OCI-LY3 (cell line): Measurements from ENCODE around the gene METTL21C.

Experiments
- H2AFZ ChIP-seq: fragments of 200-600, 300-600 bp; shearing (Covaris generic); 2 replicates; pipeline ENCODE4 v1.6.0; 2014; ENCODE audit warnings: antibody characterized with exemption, low read depth, low read length
- H3K27ac ChIP-seq: fragments of 200-600, 300-600 bp; sonication (generic); 2 replicates; pipeline ENCODE4 v1.5.1; 2014; ENCODE audit warnings: mild to moderate bottlenecking, low read length, moderate library complexity, mixed read lengths
- H3K27me3 ChIP-seq: fragments of 200-600, 300-600 bp; sonication (generic); 2 replicates; pipeline ENCODE4 v1.6.1; 2014; ENCODE audit warnings: low read depth, low read length, mixed read lengths
- H3K36me3 ChIP-seq: fragments of 200-600, 300-600 bp; sonication (generic); replicated peaks from 2 replicates; pipeline ENCODE3; 2014; ENCODE audit warnings: low read depth, low read length, mixed read lengths
- H3K4me1 ChIP-seq: fragments of 300-600, 200-600 bp; sonication (generic); 2 replicates; pipeline ENCODE4 v1.6.1; 2014; ENCODE audit warnings: low read length, mixed read lengths
- H3K4me2 ChIP-seq: fragments of 200-600, 300-600 bp; sonication (generic); 2 replicates; pipeline ENCODE4 v1.6.1; 2014; ENCODE audit warnings: low read length, mixed read lengths
- H3K4me3 ChIP-seq: fragments of 300-600, 200-600 bp; sonication (generic); 2 replicates; pipeline ENCODE4 v1.5.1; 2014; ENCODE audit warnings: antibody characterized with exemption, mild to moderate bottlenecking, low read length, moderate library complexity
- H3K79me2 ChIP-seq: fragments of 300-600, 200-600 bp; shearing (Covaris generic); 2 replicates; pipeline ENCODE4 v1.6.1; 2014; ENCODE audit warnings: mild to moderate bottlenecking, low read length, mixed read lengths
- H3K9ac ChIP-seq: fragments of 300-600, 200-600 bp; shearing (Covaris generic); 2 replicates; pipeline ENCODE4 v1.6.0; 2014; ENCODE audit warnings: mild to moderate bottlenecking, low read length, moderate library complexity
- H3K9me3 ChIP-seq: fragments of 200-600, 300-600 bp; shearing (Covaris generic); 2 replicates; pipeline ENCODE4 v1.6.1; 2014; ENCODE audit warnings: low read length, mixed read lengths; ENCODE audit not compliant: insufficient read depth
- H4K20me1 ChIP-seq: fragments of 200-600, 300-600 bp; sonication (generic); 2 replicates; pipeline ENCODE4 v1.6.1; 2016; ENCODE audit warnings: low read length, mixed read lengths; ENCODE audit not compliant: insufficient read depth
- EZH2phosphoT487 ChIP-seq: fragments of 200-600 bp; shearing (Covaris generic); IDR thresholded peaks from 2 replicates; pipeline ENCODE4 v1.6.1; 2018; ENCODE audit warnings: antibody characterized with exemption, mixed run types, low read depth
- TF ChIP-seq, protein P1 (sequence below): fragments of 200-600, 300-600 bp; sonication (generic); IDR thresholded peaks from 2 replicates; pipeline ENCODE4 v1.5.1; 2014; ENCODE audit warnings: antibody characterized with exemption, low read length, low read depth

Gene METTL21C

DNA sequence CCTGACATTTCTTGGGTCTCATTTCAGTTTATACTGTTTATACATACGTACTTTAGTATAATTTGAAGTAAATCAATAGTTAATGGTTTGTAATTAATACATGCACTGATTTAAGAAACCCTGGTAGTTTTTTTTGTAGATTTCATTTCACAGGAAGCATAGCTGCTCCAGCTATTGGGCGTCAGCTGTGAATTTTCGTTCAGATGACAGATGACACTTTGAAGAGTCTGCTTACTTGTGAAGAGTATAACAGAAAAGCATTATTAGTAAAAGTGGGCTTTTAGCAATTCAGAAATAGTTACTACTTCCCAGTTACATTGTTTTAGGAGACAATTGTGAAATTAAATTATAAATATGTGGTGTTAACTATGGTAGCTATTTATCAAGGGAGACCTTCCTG lies 44.4 kb downstream of the METTL21C start:
- Histone ChIP-seq H4K20me1 (no peaks in the 10 kb centered on the region), H3K36me3 (peaks cover 74% of the 10 kb centered on the region), H2AFZ (no peak overlapping the region), H3K27ac (no peak overlapping the region), H3K9me3 (no peaks in the 10 kb centered on the region), H3K4me2 (no peak overlapping the region), H3K79me2 (no peaks in the 10 kb centered on the region), H3K27me3 (no peaks in the 10 kb centered on the region), H3K4me1 (no peaks in the 10 kb centered on the region), H3K4me3 (no peak overlapping the region), H3K9ac (no peak overlapping the region)
- TF ChIP-seq, protein P1, sequence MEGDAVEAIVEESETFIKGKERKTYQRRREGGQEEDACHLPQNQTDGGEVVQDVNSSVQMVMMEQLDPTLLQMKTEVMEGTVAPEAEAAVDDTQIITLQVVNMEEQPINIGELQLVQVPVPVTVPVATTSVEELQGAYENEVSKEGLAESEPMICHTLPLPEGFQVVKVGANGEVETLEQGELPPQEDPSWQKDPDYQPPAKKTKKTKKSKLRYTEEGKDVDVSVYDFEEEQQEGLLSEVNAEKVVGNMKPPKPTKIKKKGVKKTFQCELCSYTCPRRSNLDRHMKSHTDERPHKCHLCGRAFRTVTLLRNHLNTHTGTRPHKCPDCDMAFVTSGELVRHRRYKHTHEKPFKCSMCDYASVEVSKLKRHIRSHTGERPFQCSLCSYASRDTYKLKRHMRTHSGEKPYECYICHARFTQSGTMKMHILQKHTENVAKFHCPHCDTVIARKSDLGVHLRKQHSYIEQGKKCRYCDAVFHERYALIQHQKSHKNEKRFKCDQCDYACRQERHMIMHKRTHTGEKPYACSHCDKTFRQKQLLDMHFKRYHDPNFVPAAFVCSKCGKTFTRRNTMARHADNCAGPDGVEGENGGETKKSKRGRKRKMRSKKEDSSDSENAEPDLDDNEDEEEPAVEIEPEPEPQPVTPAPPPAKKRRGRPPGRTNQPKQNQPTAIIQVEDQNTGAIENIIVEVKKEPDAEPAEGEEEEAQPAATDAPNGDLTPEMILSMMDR: no peak
- TF ChIP-seq EZH2phosphoT487: no peak

GRCh38 chr13:102648046-102648445 lies 46.8 kb downstream of the METTL21C start:
- H3K9ac ChIP-seq: no peak overlapping the region
- H3K27me3 ChIP-seq: no peaks in the 10 kb centered on the region
- H3K4me1 ChIP-seq: no peaks in the 10 kb centered on the region
- TF ChIP-seq, protein P1: no peak
- no peak for TF ChIP-seq EZH2phosphoT487
- no peak overlapping the region for H3K27ac ChIP-seq
- no peak overlapping the region for H3K4me3 ChIP-seq
- H3K79me2 ChIP-seq: no peaks in the 10 kb centered on the region
- no peak overlapping the region for H3K4me2 ChIP-seq
- H3K36me3 ChIP-seq: peaks cover 81% of the 10 kb centered on the region
- H4K20me1 ChIP-seq: no peaks in the 10 kb centered on the region
- H3K9me3 ChIP-seq: no peaks in the 10 kb centered on the region
- H2AFZ ChIP-seq: no peak overlapping the region

- Histone ChIP-seq H4K20me1 (no peaks in the 10 kb centered on the region), H3K9ac (no peak overlapping the region), H3K4me2 (no peak overlapping the region), H3K79me2 (no peaks in the 10 kb centered on the region), H3K4me3 (no peak overlapping the region), H3K9me3 (no peaks in the 10 kb centered on the region), H3K36me3 (peaks cover 90% of the 10 kb centered on the region), H3K27me3 (no peaks in the 10 kb centered on the region), H3K27ac (no peak overlapping the region), H3K4me1 (no peaks in the 10 kb centered on the region), H2AFZ (no peak overlapping the region)
- TF ChIP-seq, protein P1: no peak
- no peak for TF ChIP-seq EZH2phosphoT487
Measured at GRCh38 chr13:102645701-102646100, 49.1 kb downstream of the METTL21C start.

DNA sequence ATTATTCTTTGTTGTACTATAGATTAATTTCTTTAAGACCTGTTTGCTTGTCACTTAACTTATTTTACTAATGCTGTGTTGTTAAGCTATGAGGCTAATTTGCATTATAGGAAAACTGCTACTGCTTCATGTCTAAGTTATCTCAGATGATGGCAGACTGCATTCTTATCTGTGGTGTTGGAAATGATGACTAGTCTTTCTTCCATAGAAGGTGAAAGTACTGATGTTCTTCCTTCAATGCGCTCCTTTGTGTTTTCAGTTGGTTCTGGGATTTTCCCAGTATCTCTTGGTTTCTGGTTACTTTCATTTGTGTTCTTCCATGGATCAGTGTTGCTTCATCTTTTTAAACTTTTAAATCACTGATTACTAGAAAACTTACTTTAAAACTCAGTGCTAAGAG lies 51.2 kb downstream of the METTL21C start:
- Histone ChIP-seq H3K4me2 (no peak overlapping the region), H3K79me2 (no peaks in the 10 kb centered on the region), H3K36me3 (peaks cover 82% of the 10 kb centered on the region), H3K9me3 (no peaks in the 10 kb centered on the region), H3K27ac (no peak overlapping the region), H3K4me1 (no peaks in the 10 kb centered on the region), H3K9ac (no peak overlapping the region), H3K4me3 (no peak overlapping the region), H2AFZ (no peak overlapping the region), H3K27me3 (no peaks in the 10 kb centered on the region), H4K20me1 (no peaks in the 10 kb centered on the region)
- TF ChIP-seq EZH2phosphoT487: no peak
- TF ChIP-seq, protein P1: no peak
